Amniotic stem cell (primary cell): Measurements from ENCODE around the gene CD109.
"Not testable (repeated sequence)": the region's sequence is repeated elsewhere in the genome, so short reads cannot be mapped to it uniquely, and the experiment has no call there.

Experiments used
- DNase-seq: peaks from one replicate; lab custom pipeline; 2025; lab: John Stamatoyannopoulos, UW

The CD109 gene

DNA sequence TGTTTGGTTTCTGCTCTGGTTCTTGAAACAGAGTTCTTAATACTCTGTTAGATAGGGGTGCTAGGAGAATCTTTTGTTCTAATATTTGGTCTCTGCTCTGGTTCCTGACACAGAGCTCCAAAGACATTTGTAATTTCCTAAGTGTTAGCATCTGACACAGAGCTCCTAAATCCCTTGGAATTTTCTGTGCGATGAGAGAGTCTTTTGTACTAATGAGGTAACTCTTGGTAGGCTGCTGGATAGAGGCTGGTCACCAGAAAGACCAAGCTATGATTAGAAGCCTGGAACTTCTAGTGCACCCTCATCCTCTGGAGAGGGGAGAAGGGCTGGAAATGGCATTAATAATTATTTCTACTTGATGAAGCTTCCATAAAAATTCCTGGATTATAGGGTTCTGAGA lies 7.7 kb upstream of the CD109 start:
- DNase-seq = no peak

DNA sequence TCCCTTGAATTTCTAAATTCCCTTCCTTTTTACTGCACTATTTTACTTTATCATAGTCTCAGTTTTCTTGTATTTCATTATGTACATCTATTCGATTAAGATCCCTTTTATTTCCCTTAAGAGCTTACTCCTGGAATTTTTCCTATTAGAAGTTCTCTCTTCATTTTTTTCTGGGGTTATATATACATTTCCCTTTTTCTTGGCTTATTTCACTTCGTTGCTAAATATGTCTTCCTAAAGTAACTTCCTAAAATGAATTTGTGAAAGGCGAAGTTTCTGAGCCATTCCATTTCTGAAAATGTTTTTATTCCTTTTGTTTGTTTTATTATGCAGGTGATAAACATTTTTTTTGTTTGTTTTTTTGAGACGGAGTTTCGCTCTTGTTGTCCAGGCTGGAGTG lies 5.9 kb upstream of the CD109 start:
- DNase-seq = no peak

DNA sequence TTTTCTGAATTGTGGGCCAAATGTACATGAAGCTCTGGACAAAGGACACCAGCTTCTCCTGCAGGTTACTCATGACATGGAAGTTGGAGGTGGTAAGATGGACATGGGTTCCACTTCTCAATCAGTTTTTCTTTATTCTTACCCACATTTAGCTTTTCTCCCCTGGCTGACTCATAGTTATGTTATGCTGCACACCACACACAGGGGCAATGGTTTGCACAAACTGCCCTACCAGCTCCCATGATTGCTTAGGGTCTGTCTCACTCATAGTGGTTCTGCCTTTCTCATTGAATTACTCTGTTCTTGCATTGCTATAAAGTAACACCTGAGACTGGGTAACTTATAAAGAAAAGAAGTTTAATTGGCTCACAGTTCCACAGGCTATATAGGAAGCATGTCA lies 4.5 kb upstream of the CD109 start:
- no peak for DNase-seq

GRCh38 chr6:73694711-73695411 lies 1.1 kb upstream of the CD109 start:
- DNase-seq = no peak

- DNase-seq = no peak
Observed at GRCh38 chr6:73696966-73697655, 1.1 kb downstream of the CD109 start.

GRCh38 chr6:73699676-73700459 lies 3.9 kb downstream of the CD109 start:
- DNase-seq = no peak

DNA sequence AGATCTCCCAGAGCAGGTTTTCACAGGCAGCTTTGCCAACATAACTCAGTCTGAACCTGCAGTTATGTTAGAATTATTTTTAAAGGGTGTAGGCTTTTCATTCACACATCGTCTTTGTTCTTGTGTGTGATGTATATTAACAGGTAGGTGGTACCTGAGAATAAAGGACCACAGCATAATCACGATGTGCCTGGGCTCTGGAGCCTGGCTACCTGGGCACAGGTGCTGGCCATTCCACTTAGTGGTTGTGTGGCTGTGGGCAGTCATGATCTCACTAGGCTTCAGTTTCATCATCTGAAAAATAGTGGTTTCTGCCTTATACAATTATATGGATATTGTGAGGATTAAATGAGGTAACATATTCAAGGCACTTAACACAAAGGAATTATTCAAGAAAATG lies 6.4 kb downstream of the CD109 start:
- no peak for DNase-seq

GRCh38 chr6:73703466-73703865 lies 7.5 kb downstream of the CD109 start:
- no peak for DNase-seq

GRCh38 chr6:73704260-73704659 lies 8.3 kb downstream of the CD109 start:
- peak; percentile 84 for DNase-seq

DNA sequence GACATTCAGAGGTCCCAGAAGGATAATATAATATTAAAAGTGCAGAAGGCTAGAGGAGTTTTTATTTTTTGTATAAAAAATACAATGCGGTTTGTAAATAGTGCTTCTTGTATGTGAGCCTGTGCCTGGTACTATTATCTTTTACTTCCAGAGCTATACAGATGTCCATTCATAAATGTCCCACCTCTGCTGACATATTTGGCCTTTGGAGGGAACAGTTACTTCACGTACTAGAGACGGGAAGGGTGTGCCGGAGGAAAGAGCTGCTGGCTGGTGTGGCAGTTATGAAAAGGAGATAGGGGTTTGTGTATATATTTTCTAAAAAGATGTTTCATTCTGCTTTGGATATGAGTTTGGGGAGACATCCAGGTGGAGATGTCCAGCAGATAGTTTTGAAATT lies 8.8 kb downstream of the CD109 start:
- DNase-seq = no peak

GRCh38 chr6:73706971-73707370 lies 11.0 kb downstream of the CD109 start:
- no peak for DNase-seq

- no peak for DNase-seq
Observed at GRCh38 chr6:73710470-73710869, 14.5 kb downstream of the CD109 start.

GRCh38 chr6:73710948-73711347 lies 14.9 kb downstream of the CD109 start:
- DNase-seq = no peak

GRCh38 chr6:73712535-73713173 lies 16.7 kb downstream of the CD109 start:
- no peak for DNase-seq

- DNase-seq = no peak
Observed at GRCh38 chr6:73713426-73714147, 17.6 kb downstream of the CD109 start.

- not testable (repeated sequence) for DNase-seq
Observed at GRCh38 chr6:73715111-73715508, 19.1 kb downstream of the CD109 start.

DNA sequence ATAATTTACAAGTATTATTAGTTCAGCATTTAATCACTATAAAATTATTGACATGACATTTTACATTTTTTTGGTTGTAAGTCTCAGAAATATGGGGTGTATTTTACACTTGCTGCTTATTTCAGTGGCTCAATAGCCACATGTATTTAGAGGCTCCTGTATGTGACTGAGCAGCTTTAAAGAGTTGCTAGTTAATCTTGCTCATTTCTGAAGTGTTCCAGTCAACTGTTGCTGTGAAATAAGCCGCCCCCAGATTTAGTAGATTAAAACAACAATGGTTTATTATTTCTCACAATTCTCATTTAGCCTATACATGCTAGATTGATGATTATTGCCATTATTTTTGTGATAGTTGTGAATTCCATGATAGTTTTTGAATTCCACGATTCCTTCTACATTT lies 23.0 kb downstream of the CD109 start:
- no peak for DNase-seq

GRCh38 chr6:73722318-73723060 lies 26.5 kb downstream of the CD109 start:
- DNase-seq = peak; percentile 49

- DNase-seq = not testable (repeated sequence)
Observed at GRCh38 chr6:73723480-73723879, 27.5 kb downstream of the CD109 start.

GRCh38 chr6:73724389-73724788 lies 28.4 kb downstream of the CD109 start:
- no peak for DNase-seq

DNA sequence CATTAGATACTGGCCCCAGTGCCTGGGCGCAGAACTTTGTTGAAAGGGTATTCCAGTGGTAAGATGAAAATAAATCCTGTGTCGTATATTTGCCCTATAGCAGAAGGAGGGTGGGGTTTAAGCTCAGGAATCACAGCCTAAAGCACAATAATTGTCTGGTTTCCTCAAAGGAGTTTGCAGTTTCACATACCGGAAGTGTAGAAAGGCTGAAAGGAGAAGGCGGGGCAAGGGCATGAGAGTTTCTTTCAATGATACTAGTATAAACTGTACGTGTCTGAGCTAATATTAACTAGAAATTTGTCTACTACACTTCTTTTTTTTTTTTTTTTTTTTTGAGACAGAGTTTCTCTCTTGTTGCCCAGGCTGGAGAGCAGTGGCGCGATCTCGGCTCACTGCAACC lies 29.2 kb downstream of the CD109 start:
- DNase-seq = not testable (repeated sequence)
